ENCODE data around the gene PIK3C2G.

GRCh38 chr12:18468246-18469075 lies 207.1 kb downstream of the PIK3C2G start:
- TF ChIP-seq POLR2AphosphoS5 (IDR thresholded peaks at IDR 0.05; ENCODE audit: low read depth, low read length) (no peak), TAF1 (IDR thresholded peaks at IDR 0.05; ENCODE audit: borderline replicate concordance, insufficient read depth, low read length) (no peak)
- TF ChIP-seq, protein P1, sequence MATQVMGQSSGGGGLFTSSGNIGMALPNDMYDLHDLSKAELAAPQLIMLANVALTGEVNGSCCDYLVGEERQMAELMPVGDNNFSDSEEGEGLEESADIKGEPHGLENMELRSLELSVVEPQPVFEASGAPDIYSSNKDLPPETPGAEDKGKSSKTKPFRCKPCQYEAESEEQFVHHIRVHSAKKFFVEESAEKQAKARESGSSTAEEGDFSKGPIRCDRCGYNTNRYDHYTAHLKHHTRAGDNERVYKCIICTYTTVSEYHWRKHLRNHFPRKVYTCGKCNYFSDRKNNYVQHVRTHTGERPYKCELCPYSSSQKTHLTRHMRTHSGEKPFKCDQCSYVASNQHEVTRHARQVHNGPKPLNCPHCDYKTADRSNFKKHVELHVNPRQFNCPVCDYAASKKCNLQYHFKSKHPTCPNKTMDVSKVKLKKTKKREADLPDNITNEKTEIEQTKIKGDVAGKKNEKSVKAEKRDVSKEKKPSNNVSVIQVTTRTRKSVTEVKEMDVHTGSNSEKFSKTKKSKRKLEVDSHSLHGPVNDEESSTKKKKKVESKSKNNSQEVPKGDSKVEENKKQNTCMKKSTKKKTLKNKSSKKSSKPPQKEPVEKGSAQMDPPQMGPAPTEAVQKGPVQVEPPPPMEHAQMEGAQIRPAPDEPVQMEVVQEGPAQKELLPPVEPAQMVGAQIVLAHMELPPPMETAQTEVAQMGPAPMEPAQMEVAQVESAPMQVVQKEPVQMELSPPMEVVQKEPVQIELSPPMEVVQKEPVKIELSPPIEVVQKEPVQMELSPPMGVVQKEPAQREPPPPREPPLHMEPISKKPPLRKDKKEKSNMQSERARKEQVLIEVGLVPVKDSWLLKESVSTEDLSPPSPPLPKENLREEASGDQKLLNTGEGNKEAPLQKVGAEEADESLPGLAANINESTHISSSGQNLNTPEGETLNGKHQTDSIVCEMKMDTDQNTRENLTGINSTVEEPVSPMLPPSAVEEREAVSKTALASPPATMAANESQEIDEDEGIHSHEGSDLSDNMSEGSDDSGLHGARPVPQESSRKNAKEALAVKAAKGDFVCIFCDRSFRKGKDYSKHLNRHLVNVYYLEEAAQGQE (IDR thresholded peaks at IDR 0.05; ENCODE audit: insufficient read depth in 1 of 2, low read depth in 2 of 2, low read length in 2 of 2): no peak

Measured in PFSK-1 (cell line).